Parathyroid adenoma (tissue), 2 donors: ENCODE data around the gene KRT36.

Experiments
- H2AFZ ChIP-seq: fragments of 300-600 bp; sonication (generic); one replicate; pipeline ENCODE4 v1.7.0; 2017; ENCODE audit warnings: antibody characterized with exemption, mild to moderate bottlenecking
- H3K27ac ChIP-seq: fragments of 300-600 bp; sonication (generic); one replicate; pipeline ENCODE4 v1.7.0; 2017
- H3K27me3 ChIP-seq: fragments of 300-600 bp; sonication (generic); one replicate; pipeline ENCODE4 v1.7.0; 2017; ENCODE audit warnings: low read length; ENCODE audit not compliant: control insufficient read depth, insufficient read depth
- H3K36me3 ChIP-seq: fragments of 300-600 bp; sonication (generic); one replicate; pipeline ENCODE4 v1.7.0; 2017; ENCODE audit warnings: low read length; ENCODE audit not compliant: control insufficient read depth, insufficient read depth
- H3K4me1 ChIP-seq: fragments of 300-600 bp; sonication (generic); one replicate; pipeline ENCODE4 v1.7.0; 2017; ENCODE audit warnings: control low read depth
- H3K4me2 ChIP-seq: fragments of 300-600 bp; sonication (generic); one replicate; pipeline ENCODE4 v1.7.0; 2017; ENCODE audit warnings: low read length
- H3K4me3 ChIP-seq: fragments of 300-600 bp; sonication (generic); one replicate; pipeline ENCODE4 v1.7.0; 2017; ENCODE audit warnings: low read depth, low read length
- H3K79me2 ChIP-seq: fragments of 300-600 bp; sonication (generic); one replicate; pipeline ENCODE4 v1.7.0; 2017; ENCODE audit warnings: control low read depth
- H3K9ac ChIP-seq: fragments of 300-600 bp; sonication (generic); one replicate; pipeline ENCODE4 v1.7.0; 2017; ENCODE audit warnings: mild to moderate bottlenecking
- H3K9me3 ChIP-seq: fragments of 300-600 bp; sonication (generic); one replicate; pipeline ENCODE4 v1.7.0; 2017; ENCODE audit warnings: low read length; ENCODE audit not compliant: control insufficient read depth
- CTCF ChIP-seq: fragments of 300-600 bp; sonication (generic); IDR thresholded peaks from one replicate; pipeline ENCODE4 v1.7.0; 2017; ENCODE audit warnings: antibody characterized with exemption, mild to moderate bottlenecking
- donor health status: primary hyperparathyroidism.

The KRT36 gene

GRCh38 chr17:41504246-41504977 lies 14.7 kb upstream of the KRT36 start:
- Histone ChIP-seq H3K27ac (no peak overlapping the region), H3K4me1 (no peaks in the 10 kb centered on the region), H3K9me3 (no peaks in the 10 kb centered on the region), H3K4me2 (no peak overlapping the region), H3K27me3 (no peaks in the 10 kb centered on the region), H3K4me3 (no peak overlapping the region), H3K79me2 (no peaks in the 10 kb centered on the region), H3K9ac (no peak overlapping the region), H2AFZ (no peak overlapping the region), H3K36me3 (no peaks in the 10 kb centered on the region)
- TF ChIP-seq CTCF, result no peak

- Histone ChIP-seq H3K4me2 (no peak overlapping the region), H3K9me3 (no peaks in the 10 kb centered on the region), H3K36me3 (no peaks in the 10 kb centered on the region), H3K27me3 (no peaks in the 10 kb centered on the region), H3K9ac (no peak overlapping the region), H3K4me1 (no peaks in the 10 kb centered on the region), H3K79me2 (no peaks in the 10 kb centered on the region), H2AFZ (no peak overlapping the region), H3K4me3 (no peak overlapping the region), H3K27ac (no peak overlapping the region)
- no peak for TF ChIP-seq CTCF
These were observed 13.5 kb upstream of the KRT36 start for GRCh38 chr17:41503202-41503601.

- Histone ChIP-seq H3K4me2 (no peak overlapping the region), H3K9ac (no peak overlapping the region), H3K4me3 (no peak overlapping the region), H3K4me1 (no peaks in the 10 kb centered on the region), H3K27ac (no peak overlapping the region), H3K36me3 (no peaks in the 10 kb centered on the region), H3K27me3 (no peaks in the 10 kb centered on the region), H3K79me2 (no peaks in the 10 kb centered on the region), H2AFZ (no peak overlapping the region), H3K9me3 (no peaks in the 10 kb centered on the region)
- TF ChIP-seq CTCF, result no peak
These were observed 10.6 kb upstream of the KRT36 start for GRCh38 chr17:41500131-41500911.

- Histone ChIP-seq H3K27ac (no peak overlapping the region), H3K4me3 (no peak overlapping the region), H3K9me3 (no peaks in the 10 kb centered on the region), H3K9ac (no peak overlapping the region), H3K27me3 (no peaks in the 10 kb centered on the region), H3K36me3 (no peaks in the 10 kb centered on the region), H2AFZ (no peak overlapping the region), H3K79me2 (no peaks in the 10 kb centered on the region), H3K4me1 (no peaks in the 10 kb centered on the region), H3K4me2 (no peak overlapping the region)
- no peak for TF ChIP-seq CTCF
These were observed 10.0 kb upstream of the KRT36 start for GRCh38 chr17:41499714-41500113.
